ENCODE data around the gene KLRC3.
"Not testable (repeated sequence)": the region's sequence is repeated elsewhere in the genome, so short reads cannot be mapped to it uniquely, and the experiment has no call there.

Gene KLRC3

GRCh38 chr12:10439608-10440274 lies 19.3 kb upstream of the KLRC3 start:
- WGBS (ENCODE audit: insufficient coverage, insufficient read length), result no CpG with 5 or more reads among the region's 2 CpGs
- not testable (repeated sequence) for H3K36me3 ChIP-seq (ENCODE audit: control insufficient read depth, insufficient read depth, low read length); H3K9me3 ChIP-seq (ENCODE audit: control insufficient read depth, insufficient read depth, low read length); DNase-seq (ENCODE audit: low read depth, low spot score); H3K27ac ChIP-seq (ENCODE audit: low read length); H3K4me1 ChIP-seq (ENCODE audit: control insufficient read depth, insufficient read depth, low read length); H3K4me3 ChIP-seq (ENCODE audit: low read length); H3K27me3 ChIP-seq (ENCODE audit: control insufficient read depth, insufficient read depth, low read length)

GRCh38 chr12:10437601-10438000 lies 17.2 kb upstream of the KLRC3 start:
- H3K36me3 ChIP-seq (ENCODE audit: control insufficient read depth, insufficient read depth, low read length); H3K27me3 ChIP-seq (ENCODE audit: control insufficient read depth, insufficient read depth, low read length); H3K4me1 ChIP-seq (ENCODE audit: control insufficient read depth, insufficient read depth, low read length); H3K27ac ChIP-seq (ENCODE audit: low read length); H3K4me3 ChIP-seq (ENCODE audit: low read length); H3K9me3 ChIP-seq (ENCODE audit: control insufficient read depth, insufficient read depth, low read length); DNase-seq (ENCODE audit: low read depth, low spot score): not testable (repeated sequence)
- WGBS (ENCODE audit: insufficient coverage, insufficient read length), result no CpG with 5 or more reads among the region's 2 CpGs

- DNase-seq (ENCODE audit: low read depth, low spot score); H3K9me3 ChIP-seq (ENCODE audit: control insufficient read depth, insufficient read depth, low read length); H3K4me1 ChIP-seq (ENCODE audit: control insufficient read depth, insufficient read depth, low read length); H3K36me3 ChIP-seq (ENCODE audit: control insufficient read depth, insufficient read depth, low read length); H3K4me3 ChIP-seq (ENCODE audit: low read length); H3K27me3 ChIP-seq (ENCODE audit: control insufficient read depth, insufficient read depth, low read length); H3K27ac ChIP-seq (ENCODE audit: low read length): not testable (repeated sequence)
- no CpG with 5 or more reads among the region's 3 CpGs for WGBS (ENCODE audit: insufficient coverage, insufficient read length)
Measured at GRCh38 chr12:10435816-10436215, 15.4 kb upstream of the KLRC3 start, which contains the start of gene KLRC2. KLRC2 (minus strand) TSS chr12:10436010; CDS start chr12:10435986, 24 bp downstream.

GRCh38 chr12:10430623-10431022 lies 10.2 kb upstream of the KLRC3 start:
- not testable (repeated sequence) for H3K4me1 ChIP-seq (ENCODE audit: control insufficient read depth, insufficient read depth, low read length); H3K36me3 ChIP-seq (ENCODE audit: control insufficient read depth, insufficient read depth, low read length); H3K4me3 ChIP-seq (ENCODE audit: low read length); DNase-seq (ENCODE audit: low read depth, low spot score); H3K27ac ChIP-seq (ENCODE audit: low read length); H3K27me3 ChIP-seq (ENCODE audit: control insufficient read depth, insufficient read depth, low read length); H3K9me3 ChIP-seq (ENCODE audit: control insufficient read depth, insufficient read depth, low read length)
- no CpG with 5 or more reads among the region's 4 CpGs for WGBS (ENCODE audit: insufficient coverage, insufficient read length)

GRCh38 chr12:10425938-10426337 lies 5.5 kb upstream of the KLRC3 start:
- H3K4me3 ChIP-seq (ENCODE audit: low read length); H3K36me3 ChIP-seq (ENCODE audit: control insufficient read depth, insufficient read depth, low read length); H3K27me3 ChIP-seq (ENCODE audit: control insufficient read depth, insufficient read depth, low read length); H3K4me1 ChIP-seq (ENCODE audit: control insufficient read depth, insufficient read depth, low read length); H3K9me3 ChIP-seq (ENCODE audit: control insufficient read depth, insufficient read depth, low read length); H3K27ac ChIP-seq (ENCODE audit: low read length); DNase-seq (ENCODE audit: low read depth, low spot score): not testable (repeated sequence)
- WGBS (ENCODE audit: insufficient coverage, insufficient read length), result no CpG with 5 or more reads among the region's 8 CpGs

- H3K27me3 ChIP-seq (ENCODE audit: control insufficient read depth, insufficient read depth, low read length); DNase-seq (ENCODE audit: low read depth, low spot score); H3K9me3 ChIP-seq (ENCODE audit: control insufficient read depth, insufficient read depth, low read length); H3K27ac ChIP-seq (ENCODE audit: low read length); H3K4me3 ChIP-seq (ENCODE audit: low read length); H3K36me3 ChIP-seq (ENCODE audit: control insufficient read depth, insufficient read depth, low read length); H3K4me1 ChIP-seq (ENCODE audit: control insufficient read depth, insufficient read depth, low read length): not testable (repeated sequence)
- no CpG with 5 or more reads among the region's 1 CpG for WGBS (ENCODE audit: insufficient coverage, insufficient read length)
Measured at GRCh38 chr12:10424260-10424899, 4.0 kb upstream of the KLRC3 start.

- WGBS (ENCODE audit: insufficient coverage, insufficient read length), result no CpG with 5 or more reads among the region's 3 CpGs
- DNase-seq (ENCODE audit: low read depth, low spot score); H3K36me3 ChIP-seq (ENCODE audit: control insufficient read depth, insufficient read depth, low read length); H3K27ac ChIP-seq (ENCODE audit: low read length); H3K4me3 ChIP-seq (ENCODE audit: low read length); H3K4me1 ChIP-seq (ENCODE audit: control insufficient read depth, insufficient read depth, low read length); H3K27me3 ChIP-seq (ENCODE audit: control insufficient read depth, insufficient read depth, low read length); H3K9me3 ChIP-seq (ENCODE audit: control insufficient read depth, insufficient read depth, low read length): not testable (repeated sequence)
Measured at GRCh38 chr12:10422159-10422558, 1.8 kb upstream of the KLRC3 start.

GRCh38 chr12:10409392-10409791 lies 11.0 kb downstream of the KLRC3 start, which contains the start of gene KLRC4:
KLRC4 (minus strand) TSS chr12:10409757; CDS start chr12:10409575, 182 bp downstream.
- DNase-seq (ENCODE audit: low read depth, low spot score), result no peak
- Histone ChIP-seq H3K36me3 (ENCODE audit: control insufficient read depth, insufficient read depth, low read length) (no peaks in the 10 kb centered on the region), H3K27me3 (ENCODE audit: control insufficient read depth, insufficient read depth, low read length) (no peaks in the 10 kb centered on the region), H3K9me3 (ENCODE audit: control insufficient read depth, insufficient read depth, low read length) (no peaks in the 10 kb centered on the region), H3K4me3 (ENCODE audit: low read length) (no peak within 1 kb of the TSS), H3K4me1 (ENCODE audit: control insufficient read depth, insufficient read depth, low read length) (no peaks in the 10 kb centered on the region), H3K27ac (ENCODE audit: low read length) (no peak within 1 kb of the TSS)
- WGBS (ENCODE audit: insufficient coverage, insufficient read length), result no CpG with 5 or more reads among the region's 1 CpG

GRCh38 chr12:10408842-10409241 lies 11.6 kb downstream of the KLRC3 start:
- Histone ChIP-seq H3K27me3 (ENCODE audit: control insufficient read depth, insufficient read depth, low read length) (no peaks in the 10 kb centered on the region), H3K27ac (ENCODE audit: low read length) (no peak overlapping the region), H3K9me3 (ENCODE audit: control insufficient read depth, insufficient read depth, low read length) (no peaks in the 10 kb centered on the region), H3K4me1 (ENCODE audit: control insufficient read depth, insufficient read depth, low read length) (no peaks in the 10 kb centered on the region), H3K36me3 (ENCODE audit: control insufficient read depth, insufficient read depth, low read length) (no peaks in the 10 kb centered on the region), H3K4me3 (ENCODE audit: low read length) (no peak overlapping the region)
- no CpG with 5 or more reads among the region's 3 CpGs for WGBS (ENCODE audit: insufficient coverage, insufficient read length)
- no peak for DNase-seq (ENCODE audit: low read depth, low spot score)

GRCh38 chr12:10406725-10407124 lies 13.7 kb downstream of the KLRC3 start:
- no peaks in the 10 kb centered on the region for H3K9me3 ChIP-seq (ENCODE audit: control insufficient read depth, insufficient read depth, low read length)
- DNase-seq (ENCODE audit: low read depth, low spot score), result no peak
- H3K27ac ChIP-seq (ENCODE audit: low read length), result no peak overlapping the region

GRCh38 chr12:10405294-10405693 lies 15.1 kb downstream of the KLRC3 start:
- DNase-seq (ENCODE audit: low read depth, low spot score), result no peak
- Histone ChIP-seq H3K9me3 (ENCODE audit: control insufficient read depth, insufficient read depth, low read length) (no peaks in the 10 kb centered on the region), H3K4me3 (ENCODE audit: low read length) (no peak overlapping the region), H3K36me3 (ENCODE audit: control insufficient read depth, insufficient read depth, low read length) (no peaks in the 10 kb centered on the region), H3K27me3 (ENCODE audit: control insufficient read depth, insufficient read depth, low read length) (no peaks in the 10 kb centered on the region), H3K4me1 (ENCODE audit: control insufficient read depth, insufficient read depth, low read length) (no peaks in the 10 kb centered on the region), H3K27ac (ENCODE audit: low read length) (no peak overlapping the region)
- no CpG with 5 or more reads among the region's 5 CpGs for WGBS (ENCODE audit: insufficient coverage, insufficient read length)

More at GRCh38 chr12:10406725-10407124, 13.7 kb downstream of the KLRC3 start:
- no peaks in the 10 kb centered on the region for H3K36me3 ChIP-seq (ENCODE audit: control insufficient read depth, insufficient read depth, low read length)
- whole genome bisulfite sequencing (ENCODE audit: insufficient coverage, insufficient read length), result no CpG with 5 or more reads among the region's 4 CpGs
- H3K4me1 ChIP-seq (ENCODE audit: control insufficient read depth, insufficient read depth, low read length), result no peaks in the 10 kb centered on the region
- no peaks in the 10 kb centered on the region for H3K27me3 ChIP-seq (ENCODE audit: control insufficient read depth, insufficient read depth, low read length)
- H3K4me3 ChIP-seq (ENCODE audit: low read length), result no peak overlapping the region
